ENCODE data around the gene YEATS2.

DNA sequence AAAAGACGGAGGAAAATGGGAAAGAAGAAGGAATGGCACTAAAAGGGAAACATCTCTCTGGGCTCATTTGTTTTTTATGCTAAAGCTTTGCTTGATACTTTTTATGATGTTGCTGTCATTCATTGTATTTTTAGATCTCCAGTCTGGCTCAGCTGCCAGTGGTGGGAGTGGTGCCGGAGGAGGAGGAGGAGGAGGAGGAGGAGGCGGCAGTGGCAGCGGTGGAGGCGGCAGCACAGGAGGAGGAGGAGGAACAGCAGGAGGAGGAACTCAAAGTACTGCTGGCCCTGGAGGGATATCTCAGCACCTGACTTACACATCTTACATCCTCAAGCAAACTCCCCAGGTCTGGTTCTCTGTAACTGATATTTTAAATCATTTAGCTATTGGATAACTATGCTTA lies 78.2 kb downstream of the YEATS2 start:
- TF ChIP-seq, protein P1, sequence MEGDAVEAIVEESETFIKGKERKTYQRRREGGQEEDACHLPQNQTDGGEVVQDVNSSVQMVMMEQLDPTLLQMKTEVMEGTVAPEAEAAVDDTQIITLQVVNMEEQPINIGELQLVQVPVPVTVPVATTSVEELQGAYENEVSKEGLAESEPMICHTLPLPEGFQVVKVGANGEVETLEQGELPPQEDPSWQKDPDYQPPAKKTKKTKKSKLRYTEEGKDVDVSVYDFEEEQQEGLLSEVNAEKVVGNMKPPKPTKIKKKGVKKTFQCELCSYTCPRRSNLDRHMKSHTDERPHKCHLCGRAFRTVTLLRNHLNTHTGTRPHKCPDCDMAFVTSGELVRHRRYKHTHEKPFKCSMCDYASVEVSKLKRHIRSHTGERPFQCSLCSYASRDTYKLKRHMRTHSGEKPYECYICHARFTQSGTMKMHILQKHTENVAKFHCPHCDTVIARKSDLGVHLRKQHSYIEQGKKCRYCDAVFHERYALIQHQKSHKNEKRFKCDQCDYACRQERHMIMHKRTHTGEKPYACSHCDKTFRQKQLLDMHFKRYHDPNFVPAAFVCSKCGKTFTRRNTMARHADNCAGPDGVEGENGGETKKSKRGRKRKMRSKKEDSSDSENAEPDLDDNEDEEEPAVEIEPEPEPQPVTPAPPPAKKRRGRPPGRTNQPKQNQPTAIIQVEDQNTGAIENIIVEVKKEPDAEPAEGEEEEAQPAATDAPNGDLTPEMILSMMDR (tag by site-specific recombination; IDR thresholded peaks at IDR 0.05) = no peak
- TF ChIP-seq, protein P2, sequence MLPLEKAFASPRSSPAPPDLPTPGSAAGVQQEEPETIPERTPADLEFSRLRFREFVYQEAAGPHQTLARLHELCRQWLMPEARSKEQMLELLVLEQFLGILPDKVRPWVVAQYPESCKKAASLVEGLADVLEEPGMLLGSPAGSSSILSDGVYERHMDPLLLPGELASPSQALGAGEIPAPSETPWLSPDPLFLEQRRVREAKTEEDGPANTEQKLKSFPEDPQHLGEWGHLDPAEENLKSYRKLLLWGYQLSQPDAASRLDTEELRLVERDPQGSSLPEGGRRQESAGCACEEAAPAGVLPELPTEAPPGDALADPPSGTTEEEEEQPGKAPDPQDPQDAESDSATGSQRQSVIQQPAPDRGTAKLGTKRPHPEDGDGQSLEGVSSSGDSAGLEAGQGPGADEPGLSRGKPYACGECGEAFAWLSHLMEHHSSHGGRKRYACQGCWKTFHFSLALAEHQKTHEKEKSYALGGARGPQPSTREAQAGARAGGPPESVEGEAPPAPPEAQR (tag by site-specific recombination; IDR thresholded peaks at IDR 0.05) = no peak
- TF ChIP-seq ZNF16 (tag by site-specific recombination; IDR thresholded peaks at IDR 0.05; ENCODE audit: low read depth) (no peak), ZNF311 (tag by site-specific recombination; IDR thresholded peaks at IDR 0.05; ENCODE audit: borderline replicate concordance) (no peak), ZFP69B (tag by site-specific recombination; IDR thresholded peaks at IDR 0.05) (no peak), TCF7L2 (IDR thresholded peaks at IDR 0.05; ENCODE audit: borderline replicate concordance, low read depth, low read length) (no peak), ZBTB7A (tag by site-specific recombination; IDR thresholded peaks at IDR 0.05; ENCODE audit: low read depth) (no peak), KLF16 (tag by site-specific recombination; IDR thresholded peaks at IDR 0.05) (no peak)
- TF ChIP-seq, protein P3, sequence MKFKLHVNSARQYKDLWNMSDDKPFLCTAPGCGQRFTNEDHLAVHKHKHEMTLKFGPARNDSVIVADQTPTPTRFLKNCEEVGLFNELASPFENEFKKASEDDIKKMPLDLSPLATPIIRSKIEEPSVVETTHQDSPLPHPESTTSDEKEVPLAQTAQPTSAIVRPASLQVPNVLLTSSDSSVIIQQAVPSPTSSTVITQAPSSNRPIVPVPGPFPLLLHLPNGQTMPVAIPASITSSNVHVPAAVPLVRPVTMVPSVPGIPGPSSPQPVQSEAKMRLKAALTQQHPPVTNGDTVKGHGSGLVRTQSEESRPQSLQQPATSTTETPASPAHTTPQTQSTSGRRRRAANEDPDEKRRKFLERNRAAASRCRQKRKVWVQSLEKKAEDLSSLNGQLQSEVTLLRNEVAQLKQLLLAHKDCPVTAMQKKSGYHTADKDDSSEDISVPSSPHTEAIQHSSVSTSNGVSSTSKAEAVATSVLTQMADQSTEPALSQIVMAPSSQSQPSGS (tag by site-specific recombination; IDR thresholded peaks at IDR 0.05; ENCODE audit: low read depth) = no peak
